Measurements from ENCODE around the gene ST3GAL4.
A peak's percentile ranks its signal among the peaks of the same experiment; 100 is the strongest.

Gene ST3GAL4

GRCh38 chr11:126341760-126342161, 13.7 kb upstream of the ST3GAL4 start:
- no peak for TF ChIP-seq CTCF (IDR thresholded peaks at IDR 0.05; ENCODE audit: low read depth, low read length)
- Histone ChIP-seq H3K36me3 (peaks cover 5% of the 10 kb centered on the region), H3K4me1 (peaks cover 31% of the 10 kb centered on the region), H3K4me3 (ENCODE audit: low read depth, low read length) (no peak overlapping the region), H3K27me3 (no peaks in the 10 kb centered on the region), H3K9me3 (no peaks in the 10 kb centered on the region)
- DNase-seq: peak; percentile 58

GRCh38 chr11:126343051-126343450, 12.4 kb upstream of the ST3GAL4 start:
- no peak for DNase-seq
- Histone ChIP-seq H3K4me3 (ENCODE audit: low read depth, low read length) (no peak overlapping the region), H3K4me1 (peaks cover 35% of the 10 kb centered on the region), H3K36me3 (peaks cover 5% of the 10 kb centered on the region), H3K27me3 (no peaks in the 10 kb centered on the region), H3K9me3 (no peaks in the 10 kb centered on the region)
- TF ChIP-seq CTCF (IDR thresholded peaks at IDR 0.05; ENCODE audit: low read depth, low read length): no peak

GRCh38 chr11:126344141-126345080, 11.1 kb upstream of the ST3GAL4 start:
- no peak overlapping the region for H3K4me3 ChIP-seq (ENCODE audit: low read depth, low read length)
- H3K36me3 ChIP-seq: peaks cover 5% of the 10 kb centered on the region

GRCh38 chr11:126345283-126345682, 10.2 kb upstream of the ST3GAL4 start:
- H3K27me3 ChIP-seq: no peaks in the 10 kb centered on the region
- peaks cover 45% of the 10 kb centered on the region for H3K4me1 ChIP-seq
- TF ChIP-seq CTCF (IDR thresholded peaks at IDR 0.05; ENCODE audit: low read depth, low read length): no peak
- peaks cover 5% of the 10 kb centered on the region for H3K36me3 ChIP-seq
- H3K9me3 ChIP-seq: no peaks in the 10 kb centered on the region
- DNase-seq: no peak
- H3K4me3 ChIP-seq (ENCODE audit: low read depth, low read length): no peak overlapping the region

More at GRCh38 chr11:126344141-126345080, 11.1 kb upstream of the ST3GAL4 start:
- no peak for TF ChIP-seq CTCF (IDR thresholded peaks at IDR 0.05; ENCODE audit: low read depth, low read length)
- Histone ChIP-seq H3K9me3 (no peaks in the 10 kb centered on the region), H3K27me3 (no peaks in the 10 kb centered on the region), H3K4me1 (peaks cover 44% of the 10 kb centered on the region)
- DNase-seq: no peak

- TF ChIP-seq CTCF (IDR thresholded peaks at IDR 0.05; ENCODE audit: low read depth, low read length): no peak
- peak; percentile 78 for DNase-seq
- Histone ChIP-seq H3K4me1 (peaks cover 45% of the 10 kb centered on the region), H3K27me3 (no peaks in the 10 kb centered on the region), H3K36me3 (peaks cover 5% of the 10 kb centered on the region), H3K9me3 (no peaks in the 10 kb centered on the region), H3K4me3 (ENCODE audit: low read depth, low read length) (no peak overlapping the region)
Observed at GRCh38 chr11:126345759-126346585, 9.5 kb upstream of the ST3GAL4 start.

All from BE2C (cell line).